HepG2 (cell line): ENCODE measurements around the gene PYGB. TPM values are rescaled to one million over a fixed set of nuclear protein-coding genes. Genes with fewer than 3 reads are reported as not detected.
A peak's percentile ranks its signal among the peaks of the same experiment; 100 is the strongest.

Source experiments
- GABPA ChIP-seq, 2 experiments: IDR thresholded peaks; 2 replicates each; pipeline ENCODE4 v1.6.1; 2011 to 2016; ENCODE audit warnings: low read depth in 2 of 2, low read length in 1 of 2, missing biosample characterization in 1 of 2, missing genetic modification characterization in 1 of 2
- GATAD2A ChIP-seq: IDR thresholded peaks from 2 replicates; pipeline ENCODE4 v1.6.1; 2016
- HMG20A ChIP-seq: IDR thresholded peaks from 2 replicates; pipeline ENCODE4 v1.6.1; 2016; ENCODE audit warnings: borderline replicate concordance
- KDM2A ChIP-seq: sonication (generic); formaldehyde crosslinking; IDR thresholded peaks from 2 replicates; pipeline ENCODE4 v1.4.0; 2020; ENCODE audit warnings: low read depth, missing genetic modification reagents, borderline replicate concordance
- MIER2 ChIP-seq: IDR thresholded peaks from 2 replicates; pipeline ENCODE4 v1.6.1; 2016; ENCODE audit warnings: missing biosample characterization, missing genetic modification reagents
- NKX3-1 ChIP-seq: sonication (generic); formaldehyde crosslinking; IDR thresholded peaks from 2 replicates; pipeline ENCODE4 v1.5.0; 2020; ENCODE audit warnings: missing genetic modification reagents
- NR2C2 ChIP-seq: sonication (generic); formaldehyde crosslinking; IDR thresholded peaks from 2 replicates; pipeline ENCODE4 v1.4.0; 2020; ENCODE audit warnings: missing genetic modification reagents, mild to moderate bottlenecking, moderate library complexity, borderline replicate concordance
- RORA ChIP-seq: sonication (generic); formaldehyde crosslinking; IDR thresholded peaks from 2 replicates; pipeline ENCODE4 v1.5.0; 2020; ENCODE audit warnings: mild to moderate bottlenecking, missing genetic modification reagents, moderate library complexity
- SMC3 ChIP-seq: IDR thresholded peaks from 2 replicates; pipeline ENCODE4 v1.6.1; 2011; ENCODE audit warnings: low read length, improper control_type of control experiment
- TCF12 ChIP-seq, 2 experiments: fragments of 450-650 bp in 1 of 2; sonication (generic) in 1 of 2; formaldehyde crosslinking in 1 of 2; IDR thresholded peaks; 2 replicates each; pipeline versions ENCODE4 v1.6.1 to v1.8.0; 2017 to 2022; ENCODE audit warnings: antibody characterized with exemption in 1 of 2, mild to moderate bottlenecking in 1 of 2, missing genetic modification reagents in 1 of 2, moderate library complexity in 1 of 2
- ZFAT ChIP-seq: sonication (generic); formaldehyde crosslinking; conservative IDR thresholded peaks from 2 replicates; pipeline ENCODE4 v1.8.1; 2023; ENCODE audit warnings: missing genetic modification reagents, inconsistent platforms
- ZNF12 ChIP-seq: sonication (generic); formaldehyde crosslinking; IDR thresholded peaks from 2 replicates; pipeline ENCODE4 v1.5.0; 2020; ENCODE audit warnings: missing genetic modification reagents
- ZNF615 ChIP-seq: sonication (generic); formaldehyde crosslinking; IDR thresholded peaks from 2 replicates; pipeline ENCODE4 v1.5.0; 2020; ENCODE audit warnings: mild to moderate bottlenecking, missing genetic modification reagents, borderline replicate concordance
- ZNF670 ChIP-seq: sonication (generic); formaldehyde crosslinking; IDR thresholded peaks from 2 replicates; pipeline ENCODE4 v1.8.0; 2022; ENCODE audit warnings: mild to moderate bottlenecking, missing genetic modification reagents, borderline replicate concordance
- ZNF713 ChIP-seq: sonication (generic); formaldehyde crosslinking; IDR thresholded peaks from 2 replicates; pipeline ENCODE4 v1.4.0; 2020; ENCODE audit warnings: mild to moderate bottlenecking, missing genetic modification reagents
- ZNF878 ChIP-seq: sonication (generic); formaldehyde crosslinking; IDR thresholded peaks from 2 replicates; pipeline ENCODE4 v1.8.1; 2023; ENCODE audit warnings: mild to moderate bottlenecking, missing genetic modification reagents, moderate library complexity
- polyA plus RNA-seq, 8 experiments: library from polyadenylated mRNA; depleted of rRNA in 3 of 8; stranded (reverse) in 7 of 8; unstranded in 1 of 8; fragments of >200 nt; fragmentation: Illumina TruSeq in 4 of 8; extraction: Trizol in 4 of 8; gene quantifications; 2 replicates each; pipeline versions ENCODE4 v1.2.1 to v1.2.3, GENCODE V29; 2011 to 2016; ENCODE audit warnings: low read depth in 4 of 8, missing spikeins in 1 of 8, mixed read lengths in 1 of 8; ENCODE audit not compliant: insufficient read depth in 1 of 8
- total RNA-seq, 5 experiments: library from RNA; depleted of rRNA; stranded (reverse); fragments of >200 nt; fragmentation: Illumina TruSeq; extraction: Trizol; gene quantifications; 2 replicates each; pipeline ENCODE4 v1.2.3, GENCODE V29; 2016; ENCODE audit warnings: low read depth in 1 of 5
- TF ChIP-seq, protein P1 (sequence below): IDR thresholded peaks from 2 replicates; pipeline ENCODE4 v1.6.1; 2016; ENCODE audit warnings: mild to moderate bottlenecking
- TF ChIP-seq, protein P2 (sequence below): sonication (generic); formaldehyde crosslinking; IDR thresholded peaks from 2 replicates; pipeline ENCODE4 v1.4.0; 2020; ENCODE audit warnings: missing genetic modification reagents, borderline replicate concordance
- TF ChIP-seq, protein P3 (sequence below): sonication (generic); formaldehyde crosslinking; IDR thresholded peaks from 2 replicates; pipeline ENCODE4 v1.5.0; 2020; ENCODE audit warnings: mild to moderate bottlenecking, low read depth, missing genetic modification reagents, borderline replicate concordance
- TF ChIP-seq, protein P4 (sequence below): sonication (generic); formaldehyde crosslinking; IDR thresholded peaks from 2 replicates; pipeline ENCODE4 v1.5.1; 2020; ENCODE audit warnings: mild to moderate bottlenecking, missing genetic modification reagents, moderate library complexity

The PYGB gene
- total and polyA plus RNA-seq, 2 of the 13 experiments (the other 11 are each of a cell fraction or from before 2014, with no cell fraction given), result 24.2 to 86.3 TPM

DNA sequence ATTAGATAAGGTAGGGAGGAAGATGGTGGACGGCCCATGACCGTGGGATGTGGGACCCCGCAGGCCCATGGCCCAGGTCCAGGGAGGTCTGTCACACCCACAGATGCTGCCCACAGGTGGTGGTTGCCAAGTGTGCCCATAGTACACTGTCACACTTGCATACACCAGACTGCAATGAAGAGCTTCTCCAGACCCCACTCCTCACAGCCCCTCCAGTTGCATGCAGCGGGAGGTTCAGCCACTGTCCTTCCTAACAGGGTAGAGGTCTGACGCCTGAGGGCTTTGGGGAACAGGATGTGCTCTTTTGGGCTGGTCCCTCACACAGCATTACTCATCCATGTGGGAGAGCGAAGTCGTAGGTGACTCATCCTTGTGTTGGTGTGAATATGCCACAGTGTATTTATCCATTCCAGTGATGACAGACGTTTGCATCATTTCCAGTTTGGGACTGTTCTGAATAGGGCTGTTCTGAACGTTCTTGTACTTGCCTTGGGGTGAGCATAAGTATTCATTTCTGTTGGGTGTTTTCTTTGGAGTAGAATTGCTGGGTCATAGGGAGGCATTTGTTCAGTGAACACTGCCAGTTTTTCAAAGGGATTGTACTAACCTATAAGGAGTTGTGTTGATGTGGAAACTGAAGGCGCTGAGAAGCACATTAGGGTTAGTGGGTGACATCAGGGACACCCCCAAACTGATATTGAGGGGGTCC, 10.1 kb upstream of the PYGB start (continued):
- TF ChIP-seq KDM2A (CRISPR knock-in tag) (no peak; the same call in 1 of the 2 replicates), ZNF713 (CRISPR knock-in tag) (no peak), ZNF878 (CRISPR knock-in tag) (no peak), GATAD2A (CRISPR knock-in tag) (peak; percentile 76), RORA (CRISPR knock-in tag) (no peak), ZNF615 (CRISPR knock-in tag) (no peak), GABPA (IDR thresholded peaks at IDR 0.05; ENCODE audit: low read depth, low read length) (no peak), GABPA (CRISPR knock-in tag; IDR thresholded peaks at IDR 0.05; ENCODE audit: low read depth) (peak; percentile 55), ZNF670 (CRISPR knock-in tag) (peak; percentile 46; the same call in 1 of the 2 replicates), SMC3 (no peak), NR2C2 (CRISPR knock-in tag) (peak; percentile 66), ZNF12 (CRISPR knock-in tag) (peak; percentile 83; the same call in 1 of the 2 replicates), ZFAT (no peak), NKX3-1 (CRISPR knock-in tag) (no peak), HMG20A (CRISPR knock-in tag) (peak; percentile 67), TCF12 (IDR thresholded peaks at IDR 0.05) (no peak), TCF12 (CRISPR knock-in tag; IDR thresholded peaks at IDR 0.05) (no peak), MIER2 (no peak)
- TF ChIP-seq, protein P1, sequence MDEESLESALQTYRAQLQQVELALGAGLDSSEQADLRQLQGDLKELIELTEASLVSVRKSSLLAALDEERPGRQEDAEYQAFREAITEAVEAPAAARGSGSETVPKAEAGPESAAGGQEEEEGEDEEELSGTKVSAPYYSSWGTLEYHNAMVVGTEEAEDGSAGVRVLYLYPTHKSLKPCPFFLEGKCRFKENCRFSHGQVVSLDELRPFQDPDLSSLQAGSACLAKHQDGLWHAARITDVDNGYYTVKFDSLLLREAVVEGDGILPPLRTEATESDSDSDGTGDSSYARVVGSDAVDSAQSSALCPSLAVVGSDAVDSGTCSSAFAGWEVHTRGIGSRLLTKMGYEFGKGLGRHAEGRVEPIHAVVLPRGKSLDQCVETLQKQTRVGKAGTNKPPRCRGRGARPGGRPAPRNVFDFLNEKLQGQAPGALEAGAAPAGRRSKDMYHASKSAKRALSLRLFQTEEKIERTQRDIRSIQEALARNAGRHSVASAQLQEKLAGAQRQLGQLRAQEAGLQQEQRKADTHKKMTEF, result no peak
- TF ChIP-seq, protein P2, sequence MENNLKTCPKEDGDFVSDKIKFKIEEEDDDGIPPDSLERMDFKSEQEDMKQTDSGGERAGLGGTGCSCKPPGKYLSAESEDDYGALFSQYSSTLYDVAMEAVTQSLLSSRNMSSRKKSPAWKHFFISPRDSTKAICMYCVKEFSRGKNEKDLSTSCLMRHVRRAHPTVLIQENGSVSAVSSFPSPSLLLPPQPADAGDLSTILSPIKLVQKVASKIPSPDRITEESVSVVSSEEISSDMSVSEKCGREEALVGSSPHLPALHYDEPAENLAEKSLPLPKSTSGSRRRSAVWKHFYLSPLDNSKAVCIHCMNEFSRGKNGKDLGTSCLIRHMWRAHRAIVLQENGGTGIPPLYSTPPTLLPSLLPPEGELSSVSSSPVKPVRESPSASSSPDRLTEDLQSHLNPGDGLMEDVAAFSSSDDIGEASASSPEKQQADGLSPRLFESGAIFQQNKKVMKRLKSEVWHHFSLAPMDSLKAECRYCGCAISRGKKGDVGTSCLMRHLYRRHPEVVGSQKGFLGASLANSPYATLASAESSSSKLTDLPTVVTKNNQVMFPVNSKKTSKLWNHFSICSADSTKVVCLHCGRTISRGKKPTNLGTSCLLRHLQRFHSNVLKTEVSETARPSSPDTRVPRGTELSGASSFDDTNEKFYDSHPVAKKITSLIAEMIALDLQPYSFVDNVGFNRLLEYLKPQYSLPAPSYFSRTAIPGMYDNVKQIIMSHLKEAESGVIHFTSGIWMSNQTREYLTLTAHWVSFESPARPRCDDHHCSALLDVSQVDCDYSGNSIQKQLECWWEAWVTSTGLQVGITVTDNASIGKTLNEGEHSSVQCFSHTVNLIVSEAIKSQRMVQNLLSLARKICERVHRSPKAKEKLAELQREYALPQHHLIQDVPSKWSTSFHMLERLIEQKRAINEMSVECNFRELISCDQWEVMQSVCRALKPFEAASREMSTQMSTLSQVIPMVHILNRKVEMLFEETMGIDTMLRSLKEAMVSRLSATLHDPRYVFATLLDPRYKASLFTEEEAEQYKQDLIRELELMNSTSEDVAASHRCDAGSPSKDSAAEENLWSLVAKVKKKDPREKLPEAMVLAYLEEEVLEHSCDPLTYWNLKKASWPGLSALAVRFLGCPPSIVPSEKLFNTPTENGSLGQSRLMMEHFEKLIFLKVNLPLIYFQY (CRISPR knock-in tag), result no peak
- TF ChIP-seq, protein P3, sequence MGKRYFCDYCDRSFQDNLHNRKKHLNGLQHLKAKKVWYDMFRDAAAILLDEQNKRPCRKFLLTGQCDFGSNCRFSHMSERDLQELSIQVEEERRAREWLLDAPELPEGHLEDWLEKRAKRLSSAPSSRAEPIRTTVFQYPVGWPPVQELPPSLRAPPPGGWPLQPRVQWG (CRISPR knock-in tag), result no peak
- TF ChIP-seq, protein P4, sequence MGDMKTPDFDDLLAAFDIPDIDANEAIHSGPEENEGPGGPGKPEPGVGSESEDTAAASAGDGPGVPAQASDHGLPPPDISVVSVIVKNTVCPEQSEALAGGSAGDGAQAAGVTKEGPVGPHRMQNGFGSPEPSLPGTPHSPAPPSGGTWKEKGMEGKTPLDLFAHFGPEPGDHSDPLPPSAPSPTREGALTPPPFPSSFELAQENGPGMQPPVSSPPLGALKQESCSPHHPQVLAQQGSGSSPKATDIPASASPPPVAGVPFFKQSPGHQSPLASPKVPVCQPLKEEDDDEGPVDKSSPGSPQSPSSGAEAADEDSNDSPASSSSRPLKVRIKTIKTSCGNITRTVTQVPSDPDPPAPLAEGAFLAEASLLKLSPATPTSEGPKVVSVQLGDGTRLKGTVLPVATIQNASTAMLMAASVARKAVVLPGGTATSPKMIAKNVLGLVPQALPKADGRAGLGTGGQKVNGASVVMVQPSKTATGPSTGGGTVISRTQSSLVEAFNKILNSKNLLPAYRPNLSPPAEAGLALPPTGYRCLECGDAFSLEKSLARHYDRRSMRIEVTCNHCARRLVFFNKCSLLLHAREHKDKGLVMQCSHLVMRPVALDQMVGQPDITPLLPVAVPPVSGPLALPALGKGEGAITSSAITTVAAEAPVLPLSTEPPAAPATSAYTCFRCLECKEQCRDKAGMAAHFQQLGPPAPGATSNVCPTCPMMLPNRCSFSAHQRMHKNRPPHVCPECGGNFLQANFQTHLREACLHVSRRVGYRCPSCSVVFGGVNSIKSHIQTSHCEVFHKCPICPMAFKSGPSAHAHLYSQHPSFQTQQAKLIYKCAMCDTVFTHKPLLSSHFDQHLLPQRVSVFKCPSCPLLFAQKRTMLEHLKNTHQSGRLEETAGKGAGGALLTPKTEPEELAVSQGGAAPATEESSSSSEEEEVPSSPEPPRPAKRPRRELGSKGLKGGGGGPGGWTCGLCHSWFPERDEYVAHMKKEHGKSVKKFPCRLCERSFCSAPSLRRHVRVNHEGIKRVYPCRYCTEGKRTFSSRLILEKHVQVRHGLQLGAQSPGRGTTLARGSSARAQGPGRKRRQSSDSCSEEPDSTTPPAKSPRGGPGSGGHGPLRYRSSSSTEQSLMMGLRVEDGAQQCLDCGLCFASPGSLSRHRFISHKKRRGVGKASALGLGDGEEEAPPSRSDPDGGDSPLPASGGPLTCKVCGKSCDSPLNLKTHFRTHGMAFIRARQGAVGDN (CRISPR knock-in tag), result peak; percentile 27
